ENCODE results near the gene DLG2.

DLG2 gene

GRCh38 chr11:84414920-84415319 lies 1212.2 kb downstream of the DLG2 start:
- DNase-seq = no peak

DNA sequence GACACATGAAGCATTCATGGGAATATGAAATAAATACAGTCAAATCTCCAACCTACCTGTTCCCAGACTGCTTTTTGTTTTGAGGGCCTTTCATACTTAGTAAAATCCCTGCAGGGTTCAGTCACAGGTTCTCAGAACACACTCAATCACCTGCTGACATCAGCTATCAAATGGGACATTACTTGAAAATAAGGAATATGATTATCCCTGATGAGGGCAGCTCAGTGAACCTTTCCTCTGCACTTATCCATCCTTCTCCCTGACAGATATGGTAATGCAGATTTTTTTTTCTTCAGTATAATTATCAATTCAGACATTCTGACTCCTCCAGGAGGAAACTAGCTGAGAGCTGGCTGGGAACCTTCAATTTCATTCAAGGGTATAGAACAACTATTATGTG lies 1213.6 kb downstream of the DLG2 start:
- DNase-seq = no peak

DNA sequence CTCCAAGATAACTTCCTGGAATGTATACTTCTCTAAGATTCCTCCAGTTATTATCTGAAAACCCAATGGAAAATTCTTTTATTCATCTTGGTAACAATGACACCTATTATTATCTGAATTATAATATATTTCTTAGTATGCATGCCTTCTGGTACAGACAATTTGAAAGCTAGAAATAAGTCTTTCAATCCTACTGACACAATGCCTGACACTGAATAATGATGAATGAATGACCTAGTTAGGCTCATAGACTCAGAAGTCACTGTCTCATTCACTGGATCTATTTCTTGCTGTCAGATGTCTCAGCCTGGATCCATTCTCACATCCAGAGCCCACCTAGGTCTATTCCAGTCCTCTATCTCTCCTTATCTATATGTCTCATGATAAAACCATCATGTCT lies 1214.3 kb downstream of the DLG2 start:
- no peak for DNase-seq

- no peak for DNase-seq
Measured at GRCh38 chr11:84408946-84409411, 1218.2 kb downstream of the DLG2 start.

DNA sequence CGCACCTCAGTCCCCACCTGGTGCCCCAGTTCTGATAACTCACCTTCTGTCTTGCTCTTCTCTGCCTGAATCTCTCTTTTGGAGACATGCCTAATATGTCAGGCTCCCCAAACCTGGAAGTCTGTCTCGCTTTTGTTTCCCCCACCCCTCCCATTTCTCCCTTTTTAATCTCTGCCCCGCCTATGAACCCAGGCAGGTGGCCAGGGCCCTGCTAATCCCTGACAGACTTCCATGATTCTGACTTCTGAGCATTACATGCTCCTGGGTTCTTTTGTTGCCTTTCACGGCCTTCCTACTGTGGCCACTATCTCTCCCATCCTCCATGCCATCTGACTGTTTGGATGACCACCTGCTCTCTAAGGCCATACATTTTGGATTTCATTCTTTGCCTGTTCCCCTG lies 1220.1 kb downstream of the DLG2 start:
- no peak for DNase-seq

DNA sequence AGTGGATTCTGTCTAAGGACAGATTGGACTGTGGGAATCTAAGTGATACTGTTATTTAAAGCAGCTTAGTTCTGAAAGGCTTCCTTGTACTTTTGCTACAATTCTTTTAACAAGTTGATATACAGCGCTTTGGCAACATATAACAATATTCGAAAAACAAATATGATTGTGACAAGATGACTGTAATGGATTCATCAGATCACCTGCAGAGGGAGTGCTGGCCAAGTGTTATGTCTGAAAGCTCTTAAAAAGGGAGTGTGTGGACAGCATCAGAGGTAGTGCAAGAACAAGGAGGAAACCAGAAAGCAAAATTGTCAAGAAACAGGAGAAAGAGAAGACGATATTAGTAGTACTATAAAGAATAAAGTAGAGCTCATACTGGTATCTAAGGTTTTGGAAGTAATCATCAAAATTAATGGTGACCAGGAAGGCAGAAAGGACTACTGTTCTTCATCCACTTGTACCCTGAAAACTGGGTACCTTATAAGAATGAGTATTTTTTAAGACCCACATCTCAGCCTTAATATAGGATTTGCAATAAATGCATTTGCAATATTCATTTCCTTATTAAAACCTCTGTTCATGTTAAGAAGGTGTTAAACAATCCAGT lies 1229.0 kb downstream of the DLG2 start:
- no peak for DNase-seq

DNA sequence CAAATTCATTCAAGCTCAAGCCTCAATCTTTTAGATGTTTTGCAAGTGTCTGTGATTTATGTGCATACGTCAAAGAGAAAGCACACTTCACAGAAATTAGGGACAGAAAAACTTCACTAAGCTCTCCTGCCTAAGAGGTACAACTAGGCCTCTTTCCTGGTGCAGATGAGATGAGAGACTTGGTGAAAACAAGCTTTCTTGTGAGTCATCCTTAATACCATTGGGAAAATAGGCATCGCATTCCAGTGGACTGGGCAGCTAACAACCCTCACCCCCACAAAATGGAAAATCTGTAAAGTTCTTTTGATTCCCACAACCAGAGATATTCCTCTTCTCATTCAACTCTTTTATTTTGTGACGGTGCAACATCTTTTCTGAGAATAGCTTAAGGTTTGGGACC lies 1230.6 kb downstream of the DLG2 start:
- DNase-seq = no peak

- DNase-seq = no peak
Measured at GRCh38 chr11:84390441-84391078, 1236.6 kb downstream of the DLG2 start.

GRCh38 chr11:84389696-84390095 lies 1237.4 kb downstream of the DLG2 start:
- no peak for DNase-seq

DNA sequence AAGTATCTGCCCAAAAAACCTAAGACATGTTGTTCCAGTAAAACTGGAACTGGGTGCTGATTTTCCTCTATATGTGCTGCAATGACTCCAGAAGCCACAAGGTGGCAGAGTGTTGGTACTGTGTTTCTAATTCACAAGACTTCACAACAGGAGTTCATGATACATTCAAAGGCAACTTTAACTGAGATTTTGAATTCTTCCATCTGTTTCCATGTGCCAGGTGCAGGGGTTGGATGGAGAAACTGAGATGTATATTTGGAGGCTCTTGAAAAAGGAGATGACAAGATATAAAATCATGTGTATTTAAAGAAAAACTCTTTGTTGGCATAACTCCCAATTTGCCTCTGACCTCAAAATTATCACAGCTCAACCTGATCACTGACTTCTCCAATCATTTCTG lies 1242.4 kb downstream of the DLG2 start:
- DNase-seq = no peak

DNA sequence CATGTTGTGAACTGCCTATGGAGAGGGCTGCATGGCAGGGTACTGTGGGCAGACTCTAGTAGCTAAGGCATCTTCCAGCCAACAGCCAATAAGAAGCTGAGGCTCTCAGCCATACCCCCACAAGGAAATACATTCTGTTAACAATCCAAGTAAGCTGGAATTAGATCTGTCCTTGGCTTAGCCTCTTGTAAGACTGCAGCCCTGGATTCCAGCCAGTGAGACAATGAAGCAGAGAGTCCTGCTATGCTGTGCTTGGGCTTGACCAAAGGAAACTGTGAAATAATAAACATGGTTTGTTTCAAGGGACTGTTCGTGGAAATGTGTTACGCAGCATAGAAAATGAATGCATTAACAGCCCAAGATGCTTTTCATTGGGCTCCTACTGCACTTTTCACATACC lies 1243.6 kb downstream of the DLG2 start:
- no peak for DNase-seq

- DNase-seq = no peak
Measured at GRCh38 chr11:84381666-84382065, 1245.5 kb downstream of the DLG2 start.

- no peak for DNase-seq
Measured at GRCh38 chr11:84372381-84372950, 1254.7 kb downstream of the DLG2 start.

- no peak for DNase-seq
Measured at GRCh38 chr11:84358034-84358433, 1269.1 kb downstream of the DLG2 start.

GRCh38 chr11:84355911-84356310 lies 1271.2 kb downstream of the DLG2 start:
- no peak for DNase-seq

DNA sequence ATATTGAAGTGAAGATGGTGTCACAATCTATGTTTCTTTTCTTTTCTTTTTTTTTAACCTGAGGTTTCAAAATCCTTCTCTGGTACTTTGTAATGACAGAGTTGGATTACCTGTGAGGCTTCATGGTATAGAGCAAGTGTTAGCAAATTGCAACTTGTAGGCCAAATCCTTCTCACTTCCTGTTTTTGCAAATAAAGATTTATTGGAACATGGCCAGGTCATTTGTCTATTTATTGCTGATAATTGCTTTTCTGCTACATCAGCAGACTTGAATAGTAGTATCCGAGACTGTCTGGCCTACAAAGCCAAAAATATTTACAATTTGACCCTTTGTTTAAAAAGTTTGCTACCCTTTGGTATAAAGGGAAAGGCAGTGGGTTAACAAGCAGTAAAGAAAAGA lies 1281.5 kb downstream of the DLG2 start:
- DNase-seq = no peak

- DNase-seq = no peak
Measured at GRCh38 chr11:84345027-84345426, 1282.1 kb downstream of the DLG2 start.

DNA sequence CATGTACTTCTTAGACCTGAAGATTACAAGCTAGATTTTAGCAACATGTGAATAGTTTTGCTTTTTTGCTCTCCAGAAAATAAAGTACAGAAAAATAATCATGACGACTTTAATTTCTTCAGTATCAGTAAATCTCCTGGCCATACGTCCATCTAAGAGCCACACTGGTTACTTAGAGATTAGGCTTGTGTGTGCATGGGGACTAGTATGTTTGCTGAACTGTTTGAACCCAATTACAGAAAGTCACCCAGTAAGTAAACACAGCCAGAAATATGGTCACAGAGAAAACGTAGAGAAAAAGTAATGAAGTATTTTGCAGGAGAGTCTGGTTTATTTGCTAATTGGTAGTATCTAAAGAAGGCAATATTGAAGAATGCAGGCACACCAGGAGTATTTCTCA lies 1287.3 kb downstream of the DLG2 start:
- no peak for DNase-seq

DNA sequence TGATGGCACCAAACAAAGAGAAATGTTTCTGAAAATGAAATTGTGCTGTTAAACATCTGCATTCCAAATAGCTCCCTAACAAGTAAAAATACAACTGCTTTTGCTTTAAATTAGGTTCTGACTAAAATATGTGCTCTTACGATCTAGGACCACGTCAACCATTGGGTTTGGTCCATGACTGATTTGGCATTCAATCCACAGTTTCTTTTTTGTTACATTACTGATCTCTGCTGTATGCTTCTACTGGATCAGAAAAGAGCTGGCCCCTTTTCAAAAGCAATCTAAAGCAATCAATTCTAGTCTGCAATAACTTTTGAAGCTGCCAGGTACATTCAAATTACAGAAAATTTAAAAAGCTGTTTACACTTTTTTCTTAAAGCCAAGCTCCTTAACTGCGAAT lies 1293.9 kb downstream of the DLG2 start:
- DNase-seq = no peak

- DNase-seq = no peak
Measured at GRCh38 chr11:84322211-84322610, 1304.9 kb downstream of the DLG2 start.

DNA sequence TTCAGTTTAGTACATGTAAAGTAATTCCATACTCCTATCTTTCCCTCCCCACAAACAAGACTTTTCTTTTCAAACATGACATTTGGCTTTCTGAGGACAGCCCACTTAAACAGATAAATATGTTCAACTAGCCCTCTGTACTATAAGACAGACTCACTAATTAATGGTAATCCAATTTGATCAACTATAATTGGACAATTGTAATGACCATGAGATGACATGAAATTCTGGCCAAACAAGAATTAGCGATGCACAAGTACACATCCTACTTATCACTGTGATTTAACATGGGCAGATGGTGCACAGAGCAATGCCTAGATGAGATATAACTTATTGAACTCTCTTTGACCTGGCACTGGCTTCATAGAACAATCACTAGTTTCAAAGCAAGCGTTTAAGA lies 1307.3 kb downstream of the DLG2 start:
- DNase-seq = no peak

DNA sequence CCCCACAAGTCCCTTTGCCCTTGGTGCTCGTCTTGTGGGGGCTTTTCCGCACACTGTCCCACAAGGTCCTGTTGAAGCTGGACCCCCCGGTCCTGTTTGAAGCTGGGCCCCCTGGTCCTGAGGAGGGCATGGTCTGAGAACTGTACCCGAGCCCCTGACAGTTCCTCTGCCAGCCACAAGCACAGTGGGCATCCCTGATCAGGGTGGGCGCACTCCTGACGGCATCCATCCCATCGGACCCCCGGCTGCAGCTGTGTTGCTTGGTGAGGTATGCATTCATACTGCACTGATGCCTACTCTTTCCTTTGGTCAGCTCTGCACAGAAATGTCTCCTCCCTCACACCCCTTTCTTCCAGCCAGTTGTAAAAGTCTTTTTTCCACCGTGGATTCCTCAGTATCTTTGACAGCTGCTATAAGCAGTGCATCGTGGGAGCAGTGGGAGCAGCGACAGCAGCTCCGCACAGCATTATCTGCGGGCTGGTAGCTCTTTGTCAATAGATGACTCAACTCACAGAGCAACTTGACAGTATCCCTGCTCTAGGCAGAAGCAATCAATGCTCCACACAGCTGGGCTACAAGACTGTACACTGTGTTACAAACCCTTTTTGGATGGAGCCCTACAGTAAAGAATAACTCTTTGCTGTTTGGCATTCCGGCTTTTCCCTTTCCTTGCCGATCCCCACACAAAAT lies 1310.1 kb downstream of the DLG2 start:
- no peak for DNase-seq

DNA sequence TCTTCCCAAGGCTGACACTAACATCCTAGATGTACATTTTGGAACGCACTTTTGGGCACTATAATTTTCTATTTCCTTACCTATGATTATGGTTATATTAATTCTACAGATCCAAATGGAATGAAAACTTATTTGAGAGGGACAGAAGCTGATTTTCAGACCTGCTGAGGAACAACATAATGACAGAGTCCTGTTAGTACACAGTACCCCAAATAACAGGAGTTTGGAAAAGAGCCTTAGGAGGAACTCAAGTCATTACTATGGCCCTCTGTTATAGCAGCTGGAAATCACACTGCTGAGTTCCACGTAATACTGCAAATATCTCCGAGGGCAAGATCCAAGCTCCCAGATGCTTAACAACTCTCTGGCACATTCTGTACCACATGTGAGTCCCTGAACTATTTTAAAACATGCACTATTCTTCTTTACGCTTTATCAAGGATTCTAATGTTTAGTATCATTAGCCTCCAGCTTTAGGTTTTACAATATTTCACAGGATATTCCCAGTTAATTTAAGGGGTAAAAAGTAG lies 1313.2 kb downstream of the DLG2 start:
- DNase-seq = no peak

- DNase-seq = no peak
Measured at GRCh38 chr11:84310268-84310667, 1316.9 kb downstream of the DLG2 start.

Measured in activated CD8-positive, alpha-beta memory T cell treated with anti-CD3 and anti-CD28 coated beads for 24 hours (primary cell).